GM21526 (cell line): ENCODE data around the gene UFC1.

Experiments used
- ATAC-seq: cut with Tn5 transposase; IDR thresholded peaks from one replicate; pipeline ENCODE4 v1.9.1; 2021; ENCODE audit warnings: moderate library complexity; ENCODE audit not compliant: unreplicated experiment, low FRiP score

Gene UFC1

GRCh38 chr1:161188381-161188780 lies 34.6 kb downstream of the UFC1 start:
- no peak for ATAC-seq

- no peak for ATAC-seq
Measured at GRCh38 chr1:161189036-161189435, 35.3 kb downstream of the UFC1 start.

GRCh38 chr1:161190962-161191521 lies 37.3 kb downstream of the UFC1 start:
- no peak for ATAC-seq

GRCh38 chr1:161191971-161192370 lies 38.2 kb downstream of the UFC1 start:
- no peak for ATAC-seq

GRCh38 chr1:161192476-161193465 lies 39.0 kb downstream of the UFC1 start:
- no peak for ATAC-seq

- no peak for ATAC-seq
Measured at GRCh38 chr1:161193561-161194235, 39.9 kb downstream of the UFC1 start.

- ATAC-seq, result no peak
Measured at GRCh38 chr1:161195171-161195570, 41.4 kb downstream of the UFC1 start.

GRCh38 chr1:161196111-161196510 lies 42.3 kb downstream of the UFC1 start:
- no peak for ATAC-seq

GRCh38 chr1:161196521-161197451 lies 43.0 kb downstream of the UFC1 start:
- no peak for ATAC-seq

GRCh38 chr1:161197560-161198193 lies 43.9 kb downstream of the UFC1 start:
- ATAC-seq, result no peak

GRCh38 chr1:161198194-161198896 lies 44.6 kb downstream of the UFC1 start:
- no peak for ATAC-seq

- ATAC-seq, result no peak
Measured at GRCh38 chr1:161198897-161199431, 45.2 kb downstream of the UFC1 start, which contains the start of gene ADAMTS4. TSS of gene ADAMTS4 (minus strand) at chr1:161199054. CDS start at chr1:161198627, 427 bp downstream.

GRCh38 chr1:161199506-161200139 lies 45.8 kb downstream of the UFC1 start:
- ATAC-seq, result no peak

GRCh38 chr1:161200421-161200991 lies 46.7 kb downstream of the UFC1 start:
- no peak for ATAC-seq

- no peak for ATAC-seq
Measured at GRCh38 chr1:161200992-161201835, 47.4 kb downstream of the UFC1 start.

GRCh38 chr1:161201836-161202712 lies 48.3 kb downstream of the UFC1 start, which contains the start of gene NDUFS2:
TSS of gene NDUFS2 (plus strand) at chr1:161202367. CDS start at chr1:161202386, 19 bp downstream.
- ATAC-seq, result peak; percentile 93
